HG02588 (cell line): ENCODE data around the gene ANGPTL8.

ENCODE experiments used
- ATAC-seq: cut with Tn5 transposase; IDR thresholded peaks from one replicate; pipeline ENCODE4 v1.9.1; 2021; ENCODE audit warnings: mild to moderate bottlenecking, moderate library complexity; ENCODE audit not compliant: unreplicated experiment

Gene ANGPTL8

GRCh38 chr19:11236324-11237301 lies 2.8 kb upstream of the ANGPTL8 start:
- no peak for ATAC-seq

GRCh38 chr19:11237321-11237720 lies 2.1 kb upstream of the ANGPTL8 start:
- no peak for ATAC-seq

- ATAC-seq: no peak
These were observed 1.4 kb upstream of the ANGPTL8 start for GRCh38 chr19:11238041-11238440.

- ATAC-seq: no peak
These were observed 540 bp upstream of the ANGPTL8 start for GRCh38 chr19:11238781-11239376.

- no peak for ATAC-seq
These were observed 607 bp downstream of the ANGPTL8 start for GRCh38 chr19:11240008-11240444.

- no peak for ATAC-seq
These were observed 2.6 kb downstream of the ANGPTL8 start for GRCh38 chr19:11242025-11242424.

GRCh38 chr19:11242864-11243797 lies 3.7 kb downstream of the ANGPTL8 start:
- no peak for ATAC-seq

- ATAC-seq: no peak
These were observed 4.4 kb downstream of the ANGPTL8 start for GRCh38 chr19:11243798-11244169.

- no peak for ATAC-seq
These were observed 5.6 kb downstream of the ANGPTL8 start for GRCh38 chr19:11244846-11245589.

- no peak for ATAC-seq
These were observed 7.5 kb downstream of the ANGPTL8 start for GRCh38 chr19:11246941-11247340.

GRCh38 chr19:11247391-11247790 lies 8.0 kb downstream of the ANGPTL8 start:
- ATAC-seq: no peak

- no peak for ATAC-seq
These were observed 8.5 kb downstream of the ANGPTL8 start for GRCh38 chr19:11247934-11248333.

- ATAC-seq: no peak
These were observed 9.4 kb downstream of the ANGPTL8 start for GRCh38 chr19:11248852-11249251.

- no peak for ATAC-seq
These were observed 11.8 kb downstream of the ANGPTL8 start for GRCh38 chr19:11251217-11251616.

- no peak for ATAC-seq
These were observed 12.4 kb downstream of the ANGPTL8 start for GRCh38 chr19:11251650-11252314.

- ATAC-seq: no peak
These were observed 13.4 kb downstream of the ANGPTL8 start for GRCh38 chr19:11252665-11253355.

- no peak for ATAC-seq
These were observed 15.2 kb downstream of the ANGPTL8 start for GRCh38 chr19:11254666-11255065.

- no peak for ATAC-seq
These were observed 16.8 kb downstream of the ANGPTL8 start for GRCh38 chr19:11256189-11256588.

- ATAC-seq: no peak
These were observed 18.5 kb downstream of the ANGPTL8 start for GRCh38 chr19:11257846-11258380.
